ENCODE data around the gene ZFP62.
"Not testable (repeated sequence)": the region's sequence is repeated elsewhere in the genome, so short reads cannot be mapped to it uniquely, and the experiment has no call there.

The ZFP62 gene

DNA sequence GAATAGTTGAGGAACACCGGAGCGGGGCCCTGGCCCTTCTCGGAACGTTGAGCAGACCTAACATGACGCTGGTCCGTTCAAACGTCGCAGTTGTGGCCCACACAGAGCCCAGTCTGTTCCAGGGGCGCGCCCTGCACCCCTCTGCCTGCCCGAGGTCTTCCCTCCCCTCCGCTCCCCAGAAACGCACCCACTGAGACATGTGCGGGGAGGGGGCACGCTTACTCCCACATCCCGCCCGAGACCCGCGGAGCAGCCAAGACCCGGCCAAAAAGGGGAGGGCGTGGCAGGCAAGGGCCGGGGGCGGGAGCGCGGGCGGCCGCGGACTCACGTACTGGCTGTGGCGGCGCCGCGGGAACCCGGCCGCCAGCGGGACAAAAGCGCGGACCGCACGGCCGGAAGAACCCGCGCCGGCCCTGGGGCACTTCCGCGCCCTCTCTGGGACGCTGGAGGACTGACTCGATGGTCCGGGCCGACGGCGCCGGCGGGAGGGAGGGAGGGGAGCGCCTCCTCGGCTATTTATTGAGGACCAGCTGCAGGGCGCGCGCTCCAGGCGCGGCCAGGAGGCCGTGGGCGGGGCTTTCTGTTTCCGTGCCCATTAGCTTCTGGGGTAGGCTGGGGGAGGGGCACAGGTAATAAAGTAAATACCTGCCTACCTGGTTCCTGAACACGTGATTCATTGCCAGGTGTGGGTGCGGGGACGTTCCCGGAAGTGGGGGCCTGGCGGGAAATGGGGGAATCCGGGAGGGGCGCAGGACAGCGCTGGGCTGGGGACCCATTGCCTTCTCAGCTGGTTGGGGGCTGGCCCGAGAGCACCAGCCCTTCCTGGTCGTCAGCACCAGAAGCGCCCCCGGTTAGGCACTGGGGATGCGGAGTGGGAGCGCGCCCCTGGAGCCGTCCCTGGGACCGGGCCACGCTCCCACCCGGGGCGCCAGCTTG is at the start of gene ZFP62:
Gene ZFP62 (minus strand): TSS at position 390 of the 936 bp plus-strand sequence. CDS start 57 bp downstream, at position 333.
- DNase-seq (ENCODE audit: insufficient read length, low spot score) (peak; percentile 82), FAIRE-seq (no peak)
- peak; percentile 73 for TF ChIP-seq POLR2A (IDR thresholded peaks at IDR 0.05; ENCODE audit: low read depth, low read length)

DNA sequence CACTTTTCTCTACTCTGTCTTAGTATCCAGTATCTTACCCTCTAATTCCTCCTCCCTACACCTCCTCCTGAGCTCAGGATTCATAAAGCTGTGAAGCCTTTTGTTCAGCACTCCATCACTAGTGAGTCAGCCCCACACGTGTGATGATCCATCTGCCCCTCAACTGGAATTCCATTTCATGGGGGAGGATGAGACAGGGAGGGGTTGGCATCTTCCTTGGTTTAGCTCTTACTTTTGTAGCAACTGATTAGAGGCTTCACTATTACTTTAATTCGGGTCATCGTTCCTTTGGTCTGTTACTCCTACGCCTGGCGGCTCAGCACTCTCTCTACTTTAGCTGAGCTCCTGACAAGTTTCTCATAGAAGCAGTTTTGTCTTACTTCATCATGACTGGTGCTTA is 49.7 kb upstream of the ZFP62 start:
- no peak for DNase-seq (ENCODE audit: insufficient read length, low spot score)
- no peak for TF ChIP-seq POLR2A (IDR thresholded peaks at IDR 0.05; ENCODE audit: low read depth, low read length)
- FAIRE-seq: no peak

GRCh38 chr5:180910182-180910581 is 49.1 kb upstream of the ZFP62 start:
- FAIRE-seq (no peak), DNase-seq (ENCODE audit: insufficient read length, low spot score) (no peak)
- TF ChIP-seq POLR2A (IDR thresholded peaks at IDR 0.05; ENCODE audit: low read depth, low read length): no peak

GRCh38 chr5:180909782-180910181 is 48.7 kb upstream of the ZFP62 start:
- no peak for TF ChIP-seq POLR2A (IDR thresholded peaks at IDR 0.05; ENCODE audit: low read depth, low read length)

GRCh38 chr5:180908998-180909731 is 48.1 kb upstream of the ZFP62 start:
- FAIRE-seq: no peak
- no peak for DNase-seq (ENCODE audit: insufficient read length, low spot score)
- no peak for TF ChIP-seq POLR2A (IDR thresholded peaks at IDR 0.05; ENCODE audit: low read depth, low read length)

More at GRCh38 chr5:180909782-180910181, 48.7 kb upstream of the ZFP62 start:
- no peak for FAIRE-seq
- no peak for DNase-seq (ENCODE audit: insufficient read length, low spot score)

DNA sequence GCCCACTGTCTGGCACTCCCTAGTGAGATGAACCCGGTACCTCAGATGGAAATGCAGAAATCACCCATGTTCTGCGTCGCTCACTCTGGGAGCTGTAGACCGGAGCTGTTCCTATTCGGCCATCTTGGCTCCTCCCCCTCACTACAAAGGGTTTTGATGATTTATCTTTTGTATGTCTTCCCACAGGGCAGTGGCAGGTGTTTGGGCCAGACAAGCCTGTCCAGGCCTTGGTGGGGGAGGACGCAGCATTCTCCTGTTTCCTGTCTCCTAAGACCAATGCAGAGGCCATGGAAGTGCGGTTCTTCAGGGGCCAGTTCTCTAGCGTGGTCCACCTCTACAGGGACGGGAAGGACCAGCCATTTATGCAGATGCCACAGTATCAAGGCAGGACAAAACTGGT is 47.3 kb upstream of the ZFP62 start:
- TF ChIP-seq POLR2A (IDR thresholded peaks at IDR 0.05; ENCODE audit: low read depth, low read length): no peak
- DNase-seq (ENCODE audit: insufficient read length, low spot score) (no peak), FAIRE-seq (no peak)

- no peak for FAIRE-seq
- TF ChIP-seq POLR2A (IDR thresholded peaks at IDR 0.05; ENCODE audit: low read depth, low read length): no peak
- no peak for DNase-seq (ENCODE audit: insufficient read length, low spot score)
Measured at GRCh38 chr5:180901319-180902009, 40.4 kb upstream of the ZFP62 start.

- no peak for DNase-seq (ENCODE audit: insufficient read length, low spot score)
- TF ChIP-seq POLR2A (IDR thresholded peaks at IDR 0.05; ENCODE audit: low read depth, low read length): no peak
- no peak for FAIRE-seq
Measured at GRCh38 chr5:180900178-180900577, 39.1 kb upstream of the ZFP62 start.

GRCh38 chr5:180898621-180899246 is 37.7 kb upstream of the ZFP62 start, which contains the start of gene BTNL8:
BTNL8 (plus strand) TSS chr5:180899159; CDS start chr5:180899311, 152 bp downstream.
- no peak for FAIRE-seq
- TF ChIP-seq POLR2A (IDR thresholded peaks at IDR 0.05; ENCODE audit: low read depth, low read length): no peak

DNA sequence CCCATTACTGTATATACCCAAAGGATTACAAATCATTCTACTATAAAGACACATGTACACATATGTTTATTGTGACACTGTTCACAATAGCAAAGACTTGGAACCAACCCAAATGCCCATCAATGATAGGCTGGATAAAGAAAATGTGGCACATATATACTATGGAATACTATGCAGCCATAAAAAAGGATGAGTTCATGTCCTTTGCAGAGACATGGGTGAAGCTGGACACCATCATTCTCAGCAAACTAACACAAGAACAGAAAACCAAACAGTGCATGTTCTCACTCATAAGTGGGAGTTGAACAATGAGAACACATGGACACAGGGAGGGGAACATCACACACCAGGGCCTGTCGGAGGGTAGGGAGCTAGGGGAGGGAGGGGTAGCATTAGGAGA is 34.3 kb upstream of the ZFP62 start:
- not testable (repeated sequence) for DNase-seq (ENCODE audit: insufficient read length, low spot score); FAIRE-seq

More at GRCh38 chr5:180898621-180899246, 37.7 kb upstream of the ZFP62 start, which contains the start of gene BTNL8:
- no peak for DNase-seq (ENCODE audit: insufficient read length, low spot score)

- FAIRE-seq: no peak
- TF ChIP-seq POLR2A (IDR thresholded peaks at IDR 0.05; ENCODE audit: low read depth, low read length): no peak
- no peak for DNase-seq (ENCODE audit: insufficient read length, low spot score)
Measured at GRCh38 chr5:180889381-180889780, 28.3 kb upstream of the ZFP62 start.

DNA sequence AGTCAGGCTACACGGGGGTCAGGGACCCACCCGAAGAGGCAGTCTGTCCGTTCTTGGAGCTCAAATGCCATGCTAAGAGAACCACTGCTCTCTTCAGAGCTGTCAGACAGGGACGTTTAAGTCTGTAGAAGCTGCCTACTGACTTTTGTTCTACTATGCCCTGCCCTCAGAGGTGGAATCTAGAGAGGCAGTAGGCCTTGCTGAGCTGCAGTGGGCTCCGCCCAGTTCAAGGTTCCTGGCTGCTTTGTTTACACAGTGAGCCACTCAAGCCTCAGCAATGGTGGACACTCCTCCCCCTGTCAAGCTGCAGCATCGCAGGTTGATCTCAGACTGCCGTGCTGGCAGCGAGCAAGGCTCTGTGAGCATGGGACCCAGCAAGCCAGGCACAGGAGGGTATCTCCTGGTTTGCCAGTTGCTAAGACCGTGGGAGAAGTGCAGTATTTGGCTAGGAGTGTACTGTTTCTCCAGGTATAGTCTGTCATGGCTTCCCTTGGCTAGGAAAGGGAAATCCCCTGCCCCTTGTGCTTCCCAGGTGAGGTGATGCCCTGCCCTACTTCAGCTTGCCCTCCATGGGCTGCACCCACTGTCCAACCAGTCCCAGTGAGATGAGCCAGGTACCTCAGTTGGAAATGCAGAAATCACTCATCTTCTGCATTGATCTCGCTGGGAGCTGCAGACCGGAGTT is 24.9 kb upstream of the ZFP62 start:
- DNase-seq (ENCODE audit: insufficient read length, low spot score); FAIRE-seq: not testable (repeated sequence)

DNA sequence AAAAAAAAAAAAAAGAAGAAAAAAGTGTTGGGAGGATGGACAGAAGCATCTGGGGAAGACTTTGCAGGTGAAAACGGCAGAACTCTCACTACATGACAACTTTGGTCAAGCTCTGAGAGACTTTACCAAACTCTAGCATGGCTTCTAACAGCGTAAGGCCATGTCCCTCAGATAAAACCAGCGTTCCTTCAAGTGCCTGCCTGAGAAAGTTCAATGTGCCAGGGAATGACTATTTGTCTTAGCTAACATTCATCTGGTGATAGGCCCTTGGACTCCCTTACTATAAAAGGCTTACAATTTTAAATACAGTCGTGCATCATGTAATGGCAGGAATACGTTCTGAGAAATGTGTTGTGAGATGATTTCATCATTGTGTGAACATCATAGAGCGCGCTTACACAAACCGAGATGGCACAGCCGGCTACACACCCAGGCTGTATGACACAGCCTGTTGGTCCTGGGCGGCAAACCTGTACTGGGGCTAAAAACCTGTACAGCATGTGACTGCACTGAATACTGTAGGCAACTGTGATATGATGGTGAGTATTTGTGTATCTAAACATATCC is 14.9 kb upstream of the ZFP62 start:
- no peak for TF ChIP-seq POLR2A (IDR thresholded peaks at IDR 0.05; ENCODE audit: low read depth, low read length)
- DNase-seq (ENCODE audit: insufficient read length, low spot score): no peak
- FAIRE-seq: no peak
